Measurements from ENCODE around the gene STAG1.

STAG1 gene

DNA sequence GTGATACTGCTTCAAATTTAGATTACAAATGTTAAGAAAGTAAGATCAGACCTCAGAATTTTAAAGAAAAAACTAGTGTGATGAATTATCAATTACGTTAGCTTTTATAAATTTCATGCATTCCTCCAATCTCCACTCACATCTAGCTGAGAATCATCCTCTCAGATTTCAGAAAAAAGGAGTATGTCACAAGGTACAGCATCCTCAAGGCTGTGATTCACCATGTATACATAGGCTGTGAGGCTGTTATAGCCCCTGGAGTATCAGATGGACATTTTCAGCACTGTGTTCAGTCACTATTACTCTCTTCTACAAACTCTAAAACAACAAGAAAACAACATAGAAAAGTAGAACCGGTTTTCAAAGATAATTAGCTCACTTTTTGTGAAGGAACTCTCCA, 287.7 kb downstream of the STAG1 start:
- TF ChIP-seq, protein P1, sequence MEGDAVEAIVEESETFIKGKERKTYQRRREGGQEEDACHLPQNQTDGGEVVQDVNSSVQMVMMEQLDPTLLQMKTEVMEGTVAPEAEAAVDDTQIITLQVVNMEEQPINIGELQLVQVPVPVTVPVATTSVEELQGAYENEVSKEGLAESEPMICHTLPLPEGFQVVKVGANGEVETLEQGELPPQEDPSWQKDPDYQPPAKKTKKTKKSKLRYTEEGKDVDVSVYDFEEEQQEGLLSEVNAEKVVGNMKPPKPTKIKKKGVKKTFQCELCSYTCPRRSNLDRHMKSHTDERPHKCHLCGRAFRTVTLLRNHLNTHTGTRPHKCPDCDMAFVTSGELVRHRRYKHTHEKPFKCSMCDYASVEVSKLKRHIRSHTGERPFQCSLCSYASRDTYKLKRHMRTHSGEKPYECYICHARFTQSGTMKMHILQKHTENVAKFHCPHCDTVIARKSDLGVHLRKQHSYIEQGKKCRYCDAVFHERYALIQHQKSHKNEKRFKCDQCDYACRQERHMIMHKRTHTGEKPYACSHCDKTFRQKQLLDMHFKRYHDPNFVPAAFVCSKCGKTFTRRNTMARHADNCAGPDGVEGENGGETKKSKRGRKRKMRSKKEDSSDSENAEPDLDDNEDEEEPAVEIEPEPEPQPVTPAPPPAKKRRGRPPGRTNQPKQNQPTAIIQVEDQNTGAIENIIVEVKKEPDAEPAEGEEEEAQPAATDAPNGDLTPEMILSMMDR (IDR thresholded peaks at IDR 0.05; ENCODE audit: insufficient read depth, low read depth, low read length, missing control alignments) = no peak
- H3K4me3 ChIP-seq (ENCODE audit: low read length) = no peak overlapping the region
- DNase-seq (ENCODE audit: low read depth) = peak; percentile 40

DNA sequence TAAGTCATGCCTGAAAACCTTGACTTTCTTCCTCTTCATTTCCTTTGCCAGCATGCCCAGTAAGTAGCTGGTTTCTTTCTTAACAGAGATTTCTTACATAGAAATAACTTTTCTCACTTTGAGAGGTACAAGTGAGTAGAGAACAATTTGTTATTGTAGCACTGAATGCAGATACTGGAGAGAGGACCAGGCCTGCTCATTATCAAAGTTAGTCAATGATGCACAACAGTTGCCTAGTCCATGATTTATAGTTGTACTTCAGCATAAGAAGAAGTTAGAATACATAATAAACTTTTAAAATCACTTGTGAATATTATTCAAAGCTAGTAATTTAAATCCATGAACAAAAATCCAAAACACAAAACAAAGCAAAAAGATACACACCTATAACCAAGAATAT, 289.0 kb downstream of the STAG1 start:
- DNase-seq (ENCODE audit: low read depth) = no peak
- H3K4me3 ChIP-seq (ENCODE audit: low read length) = no peak overlapping the region
- TF ChIP-seq, protein P1 (IDR thresholded peaks at IDR 0.05; ENCODE audit: insufficient read depth, low read depth, low read length, missing control alignments) = no peak

DNA sequence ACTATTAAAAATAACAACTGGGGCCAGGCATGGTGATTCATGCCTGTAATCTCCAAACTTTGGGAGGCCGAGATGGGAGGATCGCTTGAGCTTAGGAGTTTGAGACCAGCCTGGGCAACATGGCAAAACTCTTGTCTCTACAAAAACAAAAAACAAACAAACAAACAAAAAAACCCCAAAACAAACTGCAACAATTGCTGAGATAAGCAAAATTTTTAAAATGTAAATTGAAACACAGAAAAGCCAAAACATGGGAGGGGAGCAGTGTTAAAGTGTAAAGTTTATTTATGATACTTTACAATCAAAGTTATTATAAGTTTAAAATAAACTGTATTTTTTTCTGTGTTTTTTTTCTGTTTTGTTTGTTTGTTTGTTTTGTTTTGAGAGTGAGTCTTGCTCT, 294.4 kb downstream of the STAG1 start:
- TF ChIP-seq, protein P1 (IDR thresholded peaks at IDR 0.05; ENCODE audit: insufficient read depth, low read depth, low read length, missing control alignments) = no peak
- DNase-seq (ENCODE audit: low read depth) = no peak
- no peak overlapping the region for H3K4me3 ChIP-seq (ENCODE audit: low read length)

DNA sequence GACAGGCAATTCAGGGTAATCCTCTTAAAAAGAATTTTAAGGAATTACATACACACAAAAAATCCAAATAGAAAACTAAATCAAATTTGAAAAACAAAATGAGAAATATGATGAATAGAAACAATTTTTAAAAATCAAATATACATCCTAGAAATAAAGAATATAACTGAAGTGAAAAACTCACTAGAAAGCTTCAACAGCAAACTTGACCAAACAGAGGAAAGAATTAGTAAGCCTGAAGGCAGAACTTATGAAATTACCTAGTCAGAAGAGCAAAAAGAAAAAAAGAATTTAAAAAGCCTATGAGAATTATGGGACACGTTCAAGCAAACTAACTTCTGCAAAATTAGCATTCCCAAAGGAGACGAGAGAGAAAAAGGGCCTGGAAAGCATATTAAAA, 296.0 kb downstream of the STAG1 start:
- no peak overlapping the region for H3K4me3 ChIP-seq (ENCODE audit: low read length)
- TF ChIP-seq, protein P1 (IDR thresholded peaks at IDR 0.05; ENCODE audit: insufficient read depth, low read depth, low read length, missing control alignments) = no peak
- DNase-seq (ENCODE audit: low read depth) = no peak

DNA sequence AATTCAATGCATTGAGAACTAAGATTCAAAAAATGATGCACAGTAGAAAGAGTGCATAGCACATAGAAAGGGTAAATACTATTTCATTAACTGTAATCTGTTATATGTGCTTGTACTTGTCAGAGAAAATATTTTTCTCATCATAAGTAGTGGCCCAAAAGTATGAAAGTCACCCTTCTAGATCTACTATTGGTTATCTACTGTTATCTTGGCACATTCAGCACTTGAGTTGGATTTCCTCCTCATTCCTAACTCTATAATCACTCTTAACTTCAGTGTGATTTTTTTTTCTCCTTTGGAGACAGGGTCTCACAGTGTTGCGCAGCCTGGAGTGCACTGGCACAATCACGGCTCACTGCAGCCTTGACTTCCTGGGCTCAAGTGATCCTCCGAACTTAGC, 307.6 kb downstream of the STAG1 start:
- DNase-seq (ENCODE audit: low read depth) = no peak
- H3K4me3 ChIP-seq (ENCODE audit: low read length) = no peak overlapping the region
- TF ChIP-seq, protein P1 (IDR thresholded peaks at IDR 0.05; ENCODE audit: insufficient read depth, low read depth, low read length, missing control alignments) = no peak

DNA sequence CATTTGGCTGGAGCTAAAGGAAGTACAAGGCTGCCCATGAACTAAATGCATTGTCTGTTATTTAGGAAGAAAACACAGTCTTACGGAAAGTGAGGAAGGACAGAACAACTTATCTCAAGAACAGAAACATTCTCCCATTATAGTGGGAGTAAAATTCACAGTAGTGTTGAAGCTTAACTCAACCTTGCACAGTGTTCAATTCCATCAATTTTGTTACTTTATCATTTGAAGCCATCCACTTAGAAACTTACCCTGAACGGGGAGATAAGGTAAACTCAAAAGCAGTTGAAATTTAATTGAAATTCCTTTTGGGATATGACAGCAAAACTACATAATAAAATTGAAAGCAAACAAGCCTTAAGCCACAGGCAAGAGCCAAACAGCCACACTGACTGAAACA, 315.1 kb downstream of the STAG1 start:
- DNase-seq (ENCODE audit: low read depth) = no peak
- TF ChIP-seq, protein P1 (IDR thresholded peaks at IDR 0.05; ENCODE audit: insufficient read depth, low read depth, low read length, missing control alignments) = no peak
- no peak overlapping the region for H3K4me3 ChIP-seq (ENCODE audit: low read length)

DNA sequence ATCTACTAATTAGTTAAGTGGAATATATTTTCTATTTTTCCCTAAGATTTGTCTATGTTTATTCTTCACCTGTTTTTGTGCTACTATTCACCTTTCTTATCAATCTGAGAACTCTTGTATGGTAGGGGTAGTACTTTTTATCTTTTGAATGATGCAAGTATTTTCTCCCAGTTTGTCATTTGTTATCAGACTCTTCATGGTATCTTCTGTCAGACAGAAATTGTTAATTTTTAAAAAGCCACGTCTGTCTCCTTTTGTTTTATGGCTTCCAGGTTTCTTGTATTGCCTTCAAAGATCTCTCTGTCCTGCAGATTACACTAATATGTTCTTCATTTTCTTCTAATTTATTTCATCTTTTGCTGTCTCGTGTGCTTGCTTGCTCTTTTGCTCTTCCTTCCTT, 317.7 kb downstream of the STAG1 start:
- TF ChIP-seq, protein P1 (IDR thresholded peaks at IDR 0.05; ENCODE audit: insufficient read depth, low read depth, low read length, missing control alignments) = no peak
- no peak overlapping the region for H3K4me3 ChIP-seq (ENCODE audit: low read length)

More for the DNA sequence above, 317.7 kb downstream of the STAG1 start:
- no peak for DNase-seq (ENCODE audit: low read depth)
